Hepatocyte (in vitro differentiated cells): Measurements from ENCODE around the gene MEF2A. TPM values are rescaled to one million over a fixed set of nuclear protein-coding genes. Genes with fewer than 3 reads are reported as not detected.

Experiments used
- DNase-seq: peaks from one replicate; pipeline ENCODE4 v3.0.0-alpha.2; 2016; ENCODE audit warnings: low spot score
- H2AFZ ChIP-seq: fragments of 200-600 bp; sonication (generic); 2 replicates; pipeline ENCODE4 v1.6.0; 2016; ENCODE audit warnings: antibody characterized with exemption, mild to moderate bottlenecking
- H3K27ac ChIP-seq: fragments of 200-600 bp; sonication (generic); 2 replicates; pipeline ENCODE4 v1.5.1; 2016; ENCODE audit warnings: mild to moderate bottlenecking
- H3K27me3 ChIP-seq: fragments of 200-600 bp; sonication (generic); 2 replicates; pipeline ENCODE4 v1.6.1; 2016
- H3K36me3 ChIP-seq: fragments of 200-600 bp; sonication (generic); replicated peaks from 2 replicates; pipeline ENCODE4 v1.5.1; 2016; ENCODE audit warnings: low read depth; ENCODE audit not compliant: insufficient read depth
- H3K4me1 ChIP-seq: fragments of 200-600 bp; sonication (generic); 2 replicates; pipeline ENCODE4 v1.5.1; 2016; ENCODE audit warnings: mild to moderate bottlenecking, moderate library complexity; ENCODE audit not compliant: insufficient read depth
- H3K4me2 ChIP-seq: fragments of 200-600 bp; sonication (generic); 2 replicates; pipeline ENCODE4 v1.6.0; 2016
- H3K4me3 ChIP-seq: fragments of 200-600 bp; sonication (generic); 2 replicates; pipeline ENCODE4 v1.5.1; 2016; ENCODE audit warnings: mild to moderate bottlenecking
- H3K79me2 ChIP-seq: fragments of 200-600 bp; sonication (generic); 2 replicates; pipeline ENCODE4 v1.6.0; 2017; ENCODE audit warnings: mild to moderate bottlenecking
- H3K9me2 ChIP-seq: fragments of 200-600 bp; sonication (generic); replicated peaks from 2 replicates; pipeline ENCODE4 v1.6.0; 2017; ENCODE audit warnings: mild to moderate bottlenecking; ENCODE audit not compliant: insufficient read depth
- H3K9me3 ChIP-seq: fragments of 200-600 bp; sonication (generic); 2 replicates; pipeline ENCODE4 v1.5.1; 2016; ENCODE audit warnings: low read depth, mild to moderate bottlenecking
- H4K20me1 ChIP-seq: fragments of 200-600 bp; sonication (generic); 2 replicates; pipeline ENCODE4 v1.6.0; 2016; ENCODE audit warnings: mild to moderate bottlenecking; ENCODE audit not compliant: insufficient read depth, poor library complexity, severe bottlenecking
- CTCF ChIP-seq: fragments of 200-600 bp; sonication (generic); IDR thresholded peaks from 2 replicates; pipeline ENCODE4 v1.5.1; 2016; ENCODE audit warnings: antibody characterized with exemption, mild to moderate bottlenecking; ENCODE audit not compliant: poor library complexity
- EZH2 ChIP-seq: fragments of 200-600 bp; sonication (generic); IDR thresholded peaks from 2 replicates; pipeline ENCODE4 v1.6.1; 2016; ENCODE audit warnings: antibody characterized with exemption, mild to moderate bottlenecking, borderline replicate concordance
- EZH2phosphoT487 ChIP-seq: fragments of 200-600 bp; sonication (generic); IDR thresholded peaks from one replicate; pipeline ENCODE4 v1.6.1; 2018; ENCODE audit warnings: antibody characterized with exemption, mild to moderate bottlenecking, low read depth, moderate library complexity; ENCODE audit not compliant: unreplicated experiment, severe bottlenecking
- WGBS: methylation state at CpG from one replicate; pipeline ENCODE4 v1.1.6; 2016; ENCODE audit warnings: low lambda C conversion rate; ENCODE audit errors: missing lambda C conversion rate; 5-methylcytosine and 5-hydroxymethylcytosine counted together
- polyA plus RNA-seq: library from polyadenylated mRNA; unstranded; fragments of >200 nt; fragmentation: Nextera tagmentation; extraction: Ambion mirVana; gene quantifications from 2 replicates; pipeline ENCODE4 v1.2.1, GENCODE V29; 2016
- total RNA-seq: library from RNA; depleted of rRNA; stranded (reverse); fragments of >200 nt; gene quantifications from 2 replicates; pipeline ENCODE4 v1.2.3, GENCODE V29; 2014

The MEF2A gene
- total and polyA plus RNA-seq, 2 experiments from 2014 or later, result 20.4 to 56.7 TPM

GRCh38 chr15:99735868-99736267, 170.1 kb downstream of the MEF2A start:
- H3K27me3 ChIP-seq, result no peaks in the 10 kb centered on the region
- H3K4me1 ChIP-seq, result peaks cover 13% of the 10 kb centered on the region
- no peaks in the 10 kb centered on the region for H4K20me1 ChIP-seq
- no peaks in the 10 kb centered on the region for H3K9me2 ChIP-seq
- no peaks in the 10 kb centered on the region for H3K9me3 ChIP-seq
- H3K27ac ChIP-seq, result no peak overlapping the region
- H2AFZ ChIP-seq, result no peak overlapping the region
- DNase-seq, result no peak
- no peaks in the 10 kb centered on the region for H3K36me3 ChIP-seq
- no peak overlapping the region for H3K4me2 ChIP-seq
- peaks cover 11% of the 10 kb centered on the region for H3K79me2 ChIP-seq
- no peak overlapping the region for H3K4me3 ChIP-seq
- WGBS, result 94% methylated on average over 4 of the region's 4 CpGs
- TF ChIP-seq EZH2, result no peak
- no peak for TF ChIP-seq EZH2phosphoT487
- no peak for TF ChIP-seq CTCF

GRCh38 chr15:99736702-99737101, 170.9 kb downstream of the MEF2A start:
- no peak overlapping the region for H3K4me2 ChIP-seq

GRCh38 chr15:99738021-99738847, 172.4 kb downstream of the MEF2A start:
- Histone ChIP-seq H3K36me3 (no peaks in the 10 kb centered on the region), H3K9me2 (no peaks in the 10 kb centered on the region), H3K9me3 (no peaks in the 10 kb centered on the region), H3K79me2 (no peaks in the 10 kb centered on the region), H4K20me1 (no peaks in the 10 kb centered on the region), H3K4me2 (no peak overlapping the region), H2AFZ (no peak overlapping the region), H3K4me1 (no peaks in the 10 kb centered on the region), H3K27me3 (no peaks in the 10 kb centered on the region), H3K27ac (no peak overlapping the region), H3K4me3 (no peak overlapping the region)
- no peak for DNase-seq
- WGBS, result 86% methylated on average over 7 of the region's 7 CpGs
- TF ChIP-seq CTCF, result no peak
- no peak for TF ChIP-seq EZH2

More at GRCh38 chr15:99736702-99737101, 170.9 kb downstream of the MEF2A start:
- H3K9me2 ChIP-seq, result no peaks in the 10 kb centered on the region
- no peaks in the 10 kb centered on the region for H3K36me3 ChIP-seq
- H3K79me2 ChIP-seq, result peaks cover 5% of the 10 kb centered on the region
- no peak overlapping the region for H3K27ac ChIP-seq
- no peak for TF ChIP-seq CTCF
- no peak for TF ChIP-seq EZH2
- TF ChIP-seq EZH2phosphoT487, result no peak
- H4K20me1 ChIP-seq, result no peaks in the 10 kb centered on the region
- H3K27me3 ChIP-seq, result no peaks in the 10 kb centered on the region
- H3K4me1 ChIP-seq, result peaks cover 5% of the 10 kb centered on the region
- H2AFZ ChIP-seq, result no peak overlapping the region
- H3K9me3 ChIP-seq, result no peaks in the 10 kb centered on the region
- no peak for DNase-seq
- H3K4me3 ChIP-seq, result no peak overlapping the region
- 88% methylated on average over 2 of the region's 2 CpGs for WGBS
